Smooth muscle cell (in vitro differentiated cells): Measurements from ENCODE around the gene STX1B. TPM values are rescaled to one million over a fixed set of nuclear protein-coding genes. Genes with fewer than 3 reads are reported as not detected.

Experiments
- DNase-seq: peaks from one replicate; lab custom pipeline; 2025; ENCODE audit not compliant: unreplicated experiment; lab: John Stamatoyannopoulos, UW
- H2AFZ ChIP-seq: fragments of 200-600 bp; sonication (generic); 2 replicates; pipeline ENCODE4 v1.6.0; 2016; ENCODE audit warnings: antibody characterized with exemption, low read depth, mild to moderate bottlenecking
- H3F3A ChIP-seq: fragments of 200-600 bp; sonication (generic); 2 replicates; pipeline ENCODE4 v1.6.0; 2017; ENCODE audit warnings: antibody characterized with exemption, low read depth
- H3K27ac ChIP-seq: fragments of 200-600 bp; sonication (generic); 2 replicates; pipeline ENCODE4 v1.5.1; 2016; ENCODE audit warnings: low read depth, mild to moderate bottlenecking
- H3K27me3 ChIP-seq: fragments of 200-600 bp; sonication (generic); 2 replicates; pipeline ENCODE4 v1.6.1; 2016; ENCODE audit warnings: low read depth, mild to moderate bottlenecking
- H3K36me3 ChIP-seq: fragments of 200-600 bp; sonication (generic); 2 replicates; pipeline ENCODE4 v1.5.1; 2016; ENCODE audit warnings: low read depth
- H3K4me1 ChIP-seq: fragments of 200-600 bp; sonication (generic); 2 replicates; pipeline ENCODE4 v1.5.1; 2016; ENCODE audit warnings: low read depth
- H3K4me2 ChIP-seq: fragments of 200-600 bp; sonication (generic); 2 replicates; pipeline ENCODE4 v1.6.0; 2016; ENCODE audit warnings: mild to moderate bottlenecking
- H3K4me3 ChIP-seq: fragments of 200-600 bp; sonication (generic); 2 replicates; pipeline ENCODE4 v1.5.1; 2016; ENCODE audit warnings: mild to moderate bottlenecking
- H3K79me2 ChIP-seq: fragments of 200-600 bp; sonication (generic); 2 replicates; pipeline ENCODE4 v1.6.0; 2016; ENCODE audit warnings: low read depth, mild to moderate bottlenecking
- H3K9ac ChIP-seq: fragments of 200-600 bp; sonication (generic); 2 replicates; pipeline ENCODE4 v1.6.0; 2016; ENCODE audit warnings: low read depth
- H3K9me3 ChIP-seq: fragments of 200-600 bp; sonication (generic); replicated peaks from 2 replicates; pipeline ENCODE4 v1.5.1; 2016; ENCODE audit warnings: low read depth
- H4K20me1 ChIP-seq: fragments of 200-600 bp; sonication (generic); 2 replicates; pipeline ENCODE4 v1.6.0; 2016; ENCODE audit warnings: low read depth
- WGBS: methylation state at CpG from one replicate; pipeline ENCODE4 v1.1.7; 2016; ENCODE audit warnings: low lambda C conversion rate; 5-methylcytosine and 5-hydroxymethylcytosine counted together
- polyA plus RNA-seq: library from polyadenylated mRNA; unstranded; fragments of >200 nt; fragmentation: Nextera tagmentation; extraction: Ambion mirVana; gene quantifications from 2 replicates; pipeline ENCODE4 v1.2.1, GENCODE V29; 2016
- total RNA-seq: library from RNA; depleted of rRNA; stranded (reverse); fragments of >200 nt; gene quantifications from 2 replicates; pipeline ENCODE4 v1.2.3, GENCODE V29; 2014
- TF ChIP-seq, protein P1 (sequence below): fragments of 200-600 bp; sonication (generic); IDR thresholded peaks from 2 replicates; pipeline ENCODE4 v1.5.1; 2017; ENCODE audit warnings: borderline replicate concordance, mild to moderate bottlenecking, antibody characterized with exemption; ENCODE audit not compliant: insufficient read depth, poor library complexity, severe bottlenecking

The STX1B gene
- total and polyA plus RNA-seq, 2 experiments from 2014 or later, result 0.72 to 1.0 TPM

GRCh38 chr16:31004658-31005057 lies 5.8 kb downstream of the STX1B start:
- WGBS, result 83% methylated on average over 2 of the region's 2 CpGs
- peaks cover 4% of the 10 kb centered on the region for H3K4me1 ChIP-seq

GRCh38 chr16:31003744-31004143 lies 6.7 kb downstream of the STX1B start:
- DNase-seq, result no peak
- 87% methylated on average over 6 of the region's 6 CpGs for WGBS

More at GRCh38 chr16:31004658-31005057, 5.8 kb downstream of the STX1B start:
- no peak for DNase-seq
- no peak overlapping the region for H3K27ac ChIP-seq
- H3K4me3 ChIP-seq, result no peak overlapping the region
- H3K79me2 ChIP-seq, result no peaks in the 10 kb centered on the region
- H3K4me2 ChIP-seq, result no peak overlapping the region
- no peak overlapping the region for H2AFZ ChIP-seq
- TF ChIP-seq, protein P1, sequence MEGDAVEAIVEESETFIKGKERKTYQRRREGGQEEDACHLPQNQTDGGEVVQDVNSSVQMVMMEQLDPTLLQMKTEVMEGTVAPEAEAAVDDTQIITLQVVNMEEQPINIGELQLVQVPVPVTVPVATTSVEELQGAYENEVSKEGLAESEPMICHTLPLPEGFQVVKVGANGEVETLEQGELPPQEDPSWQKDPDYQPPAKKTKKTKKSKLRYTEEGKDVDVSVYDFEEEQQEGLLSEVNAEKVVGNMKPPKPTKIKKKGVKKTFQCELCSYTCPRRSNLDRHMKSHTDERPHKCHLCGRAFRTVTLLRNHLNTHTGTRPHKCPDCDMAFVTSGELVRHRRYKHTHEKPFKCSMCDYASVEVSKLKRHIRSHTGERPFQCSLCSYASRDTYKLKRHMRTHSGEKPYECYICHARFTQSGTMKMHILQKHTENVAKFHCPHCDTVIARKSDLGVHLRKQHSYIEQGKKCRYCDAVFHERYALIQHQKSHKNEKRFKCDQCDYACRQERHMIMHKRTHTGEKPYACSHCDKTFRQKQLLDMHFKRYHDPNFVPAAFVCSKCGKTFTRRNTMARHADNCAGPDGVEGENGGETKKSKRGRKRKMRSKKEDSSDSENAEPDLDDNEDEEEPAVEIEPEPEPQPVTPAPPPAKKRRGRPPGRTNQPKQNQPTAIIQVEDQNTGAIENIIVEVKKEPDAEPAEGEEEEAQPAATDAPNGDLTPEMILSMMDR, result no peak
- H3K27me3 ChIP-seq, result no peaks in the 10 kb centered on the region
- H3F3A ChIP-seq, result no peaks in the 10 kb centered on the region
- H3K36me3 ChIP-seq, result no peaks in the 10 kb centered on the region
- H4K20me1 ChIP-seq, result no peaks in the 10 kb centered on the region
- H3K9me3 ChIP-seq, result no peaks in the 10 kb centered on the region
- no peak overlapping the region for H3K9ac ChIP-seq

GRCh38 chr16:31002862-31003341 lies 7.5 kb downstream of the STX1B start:
- Histone ChIP-seq H3K4me3 (no peak overlapping the region), H3K79me2 (no peaks in the 10 kb centered on the region), H3K9ac (peak overlapping the region; percentile 20), H2AFZ (no peak overlapping the region), H4K20me1 (no peaks in the 10 kb centered on the region), H3K9me3 (no peaks in the 10 kb centered on the region), H3K27me3 (no peaks in the 10 kb centered on the region), H3K27ac (peak overlapping the region; percentile 72), H3F3A (peaks cover 11% of the 10 kb centered on the region), H3K4me1 (peaks cover 4% of the 10 kb centered on the region), H3K36me3 (no peaks in the 10 kb centered on the region), H3K4me2 (no peak overlapping the region)
- DNase-seq, result no peak
- WGBS, result 72% methylated on average over 9 of the region's 9 CpGs
- TF ChIP-seq, protein P1, result no peak

More at GRCh38 chr16:31003744-31004143, 6.7 kb downstream of the STX1B start:
- no peaks in the 10 kb centered on the region for H3K9me3 ChIP-seq
- no peaks in the 10 kb centered on the region for H3K27me3 ChIP-seq
- no peaks in the 10 kb centered on the region for H3K79me2 ChIP-seq
- no peak overlapping the region for H3K27ac ChIP-seq
- TF ChIP-seq, protein P1, result no peak
- no peak overlapping the region for H3K4me3 ChIP-seq
- no peak overlapping the region for H3K9ac ChIP-seq
- H4K20me1 ChIP-seq, result no peaks in the 10 kb centered on the region
- no peak overlapping the region for H3K4me2 ChIP-seq
- H2AFZ ChIP-seq, result no peak overlapping the region
- peaks cover 4% of the 10 kb centered on the region for H3K4me1 ChIP-seq
- H3F3A ChIP-seq, result peaks cover 7% of the 10 kb centered on the region
- no peaks in the 10 kb centered on the region for H3K36me3 ChIP-seq

DNA sequence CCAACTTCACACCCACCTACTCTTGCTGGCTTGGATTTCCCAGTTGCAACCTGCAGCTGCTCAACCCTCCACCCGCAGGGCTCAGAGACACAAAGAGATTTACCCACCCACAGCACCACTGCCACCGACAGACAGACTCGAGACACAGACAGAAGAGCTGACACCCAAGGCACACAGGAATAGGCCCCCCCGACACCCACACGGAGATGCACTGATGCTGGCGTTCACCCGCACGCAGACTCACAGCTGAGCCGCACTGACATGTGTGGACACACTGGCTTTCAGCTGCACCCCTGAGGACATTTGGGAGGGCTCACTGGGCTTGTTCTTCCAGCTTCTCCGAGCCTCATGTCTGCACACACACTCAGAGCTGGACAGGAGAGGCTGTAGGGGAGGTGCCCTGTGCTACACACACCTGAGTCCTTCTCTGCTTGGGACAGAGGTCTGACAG lies 8.2 kb downstream of the STX1B start:
- H3K9ac ChIP-seq, result peak overlapping the region; percentile 20
- no peak overlapping the region for H2AFZ ChIP-seq
- H3K4me1 ChIP-seq, result peaks cover 4% of the 10 kb centered on the region

More for the DNA sequence above, 8.2 kb downstream of the STX1B start:
- TF ChIP-seq, protein P1, result no peak
- Histone ChIP-seq H3K36me3 (no peaks in the 10 kb centered on the region), H3K9me3 (no peaks in the 10 kb centered on the region), H3K79me2 (no peaks in the 10 kb centered on the region), H3K27me3 (no peaks in the 10 kb centered on the region), H3F3A (peaks cover 11% of the 10 kb centered on the region), H3K4me3 (no peak overlapping the region), H3K4me2 (no peak overlapping the region), H3K27ac (peak overlapping the region; percentile 72), H4K20me1 (no peaks in the 10 kb centered on the region)
- WGBS, result 67% methylated on average over 10 of the region's 10 CpGs
- no peak for DNase-seq
